AG04450 (cell line): ENCODE data around the gene TECRL. TPM values are rescaled to one million over a fixed set of nuclear protein-coding genes. Genes with fewer than 3 reads are reported as not detected.

ENCODE experiments used
- CTCF ChIA-PET: fragments of 300-600, 350-600 bp; formaldehyde crosslinking; extraction: SDS; loops from one replicate; lab custom pipeline; 2022; ENCODE audit warnings: antibody characterized with exemption, inconsistent platforms; lab: Charles Lee
- POLR2A ChIA-PET: fragments of 350-600 bp; formaldehyde crosslinking; extraction: SDS; loops from one replicate; lab custom pipeline; 2021; ENCODE audit warnings: antibody characterized with exemption, inconsistent platforms; lab: Yijun Ruan, JAX
- DNase-seq: peaks from one replicate; pipeline ENCODE4 v3.0.0-alpha.2; 2011; ENCODE audit warnings: low read depth, low spot score
- H3K27ac ChIP-seq: one replicate; pipeline ENCODE4 v1.5.1; 2012; ENCODE audit warnings: low read depth, low read length, control low read depth
- H3K27me3 ChIP-seq: one replicate; pipeline ENCODE4 v1.6.0; 2012; ENCODE audit warnings: low read length; ENCODE audit not compliant: control insufficient read depth, insufficient read depth
- H3K4me3 ChIP-seq: 2 replicates; pipeline ENCODE4 v1.5.1; 2011; ENCODE audit warnings: mild to moderate bottlenecking, low read depth, low read length, control low read depth
- H3K9me3 ChIP-seq: 2 replicates; pipeline ENCODE4 v1.5.1; 2012; ENCODE audit warnings: low read length; ENCODE audit not compliant: control insufficient read depth, insufficient read depth
- polyA plus RNA-seq: library from polyadenylated mRNA; depleted of rRNA; stranded (reverse); fragments of >200 nt; gene quantifications from 2 replicates; pipeline ENCODE4 v1.2.3, GENCODE V29; 2011
- TF ChIP-seq, protein P1 (sequence below): IDR thresholded peaks from 2 replicates; pipeline ENCODE4 v1.5.1; 2011; ENCODE audit warnings: low read depth, low read length, control low read depth, inconsistent platforms

TECRL gene
- polyA plus RNA-seq, 1 experiment, result not detected

DNA sequence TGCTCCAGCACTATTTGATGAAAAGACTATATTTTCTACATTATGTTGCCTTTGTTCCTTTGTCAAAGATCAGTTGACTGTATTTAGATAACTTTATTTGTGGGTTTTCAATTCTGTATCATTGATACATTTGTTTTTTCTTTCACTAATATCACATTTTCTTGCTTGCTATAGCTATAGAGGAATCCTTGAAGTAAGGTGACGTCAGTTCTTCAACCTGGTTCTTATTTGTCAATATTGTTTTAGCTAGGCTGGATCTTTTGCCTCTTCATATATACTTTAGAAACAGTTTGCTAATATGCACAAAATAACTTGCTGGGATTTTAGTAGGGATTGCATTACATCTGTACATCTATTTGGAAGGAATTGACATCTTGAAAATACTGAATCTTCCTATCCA lies 21.0 kb downstream of the TECRL start:
- peaks cover 16% of the 10 kb centered on the region for H3K9me3 ChIP-seq
- TF ChIP-seq, protein P1, sequence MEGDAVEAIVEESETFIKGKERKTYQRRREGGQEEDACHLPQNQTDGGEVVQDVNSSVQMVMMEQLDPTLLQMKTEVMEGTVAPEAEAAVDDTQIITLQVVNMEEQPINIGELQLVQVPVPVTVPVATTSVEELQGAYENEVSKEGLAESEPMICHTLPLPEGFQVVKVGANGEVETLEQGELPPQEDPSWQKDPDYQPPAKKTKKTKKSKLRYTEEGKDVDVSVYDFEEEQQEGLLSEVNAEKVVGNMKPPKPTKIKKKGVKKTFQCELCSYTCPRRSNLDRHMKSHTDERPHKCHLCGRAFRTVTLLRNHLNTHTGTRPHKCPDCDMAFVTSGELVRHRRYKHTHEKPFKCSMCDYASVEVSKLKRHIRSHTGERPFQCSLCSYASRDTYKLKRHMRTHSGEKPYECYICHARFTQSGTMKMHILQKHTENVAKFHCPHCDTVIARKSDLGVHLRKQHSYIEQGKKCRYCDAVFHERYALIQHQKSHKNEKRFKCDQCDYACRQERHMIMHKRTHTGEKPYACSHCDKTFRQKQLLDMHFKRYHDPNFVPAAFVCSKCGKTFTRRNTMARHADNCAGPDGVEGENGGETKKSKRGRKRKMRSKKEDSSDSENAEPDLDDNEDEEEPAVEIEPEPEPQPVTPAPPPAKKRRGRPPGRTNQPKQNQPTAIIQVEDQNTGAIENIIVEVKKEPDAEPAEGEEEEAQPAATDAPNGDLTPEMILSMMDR, result no peak
- DNase-seq, result no peak
- ChIA-PET POLR2A (no interaction called here), CTCF (no interaction called here)
- H3K27me3 ChIP-seq, result no peaks in the 10 kb centered on the region
- no peak overlapping the region for H3K27ac ChIP-seq
- no peak overlapping the region for H3K4me3 ChIP-seq

DNA sequence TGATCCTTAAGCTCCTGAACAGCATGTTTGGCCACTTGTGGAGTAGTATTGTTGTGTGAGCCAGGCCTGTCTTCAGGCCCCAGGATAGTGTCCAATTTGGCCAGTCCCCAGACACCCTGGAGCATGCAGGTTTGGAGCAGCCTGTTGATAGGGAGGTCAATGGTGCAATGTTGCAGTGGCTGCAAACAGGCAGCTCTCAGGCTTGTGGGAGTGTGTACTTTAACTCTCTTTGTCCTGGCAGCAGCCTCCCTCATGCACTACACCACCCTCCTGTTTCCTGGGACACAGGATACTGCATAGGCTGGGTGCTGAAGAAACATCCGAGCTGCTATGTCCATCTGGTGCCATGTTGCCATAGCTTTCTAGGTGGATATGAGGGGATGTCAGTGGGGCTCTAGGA lies 24.0 kb downstream of the TECRL start:
- H3K27ac ChIP-seq, result no peak overlapping the region
- no peak overlapping the region for H3K4me3 ChIP-seq
- ChIA-PET CTCF (no interaction called here), POLR2A (no interaction called here)
- TF ChIP-seq, protein P1, result no peak
- H3K27me3 ChIP-seq, result no peaks in the 10 kb centered on the region
- peaks cover 16% of the 10 kb centered on the region for H3K9me3 ChIP-seq
- no peak for DNase-seq

DNA sequence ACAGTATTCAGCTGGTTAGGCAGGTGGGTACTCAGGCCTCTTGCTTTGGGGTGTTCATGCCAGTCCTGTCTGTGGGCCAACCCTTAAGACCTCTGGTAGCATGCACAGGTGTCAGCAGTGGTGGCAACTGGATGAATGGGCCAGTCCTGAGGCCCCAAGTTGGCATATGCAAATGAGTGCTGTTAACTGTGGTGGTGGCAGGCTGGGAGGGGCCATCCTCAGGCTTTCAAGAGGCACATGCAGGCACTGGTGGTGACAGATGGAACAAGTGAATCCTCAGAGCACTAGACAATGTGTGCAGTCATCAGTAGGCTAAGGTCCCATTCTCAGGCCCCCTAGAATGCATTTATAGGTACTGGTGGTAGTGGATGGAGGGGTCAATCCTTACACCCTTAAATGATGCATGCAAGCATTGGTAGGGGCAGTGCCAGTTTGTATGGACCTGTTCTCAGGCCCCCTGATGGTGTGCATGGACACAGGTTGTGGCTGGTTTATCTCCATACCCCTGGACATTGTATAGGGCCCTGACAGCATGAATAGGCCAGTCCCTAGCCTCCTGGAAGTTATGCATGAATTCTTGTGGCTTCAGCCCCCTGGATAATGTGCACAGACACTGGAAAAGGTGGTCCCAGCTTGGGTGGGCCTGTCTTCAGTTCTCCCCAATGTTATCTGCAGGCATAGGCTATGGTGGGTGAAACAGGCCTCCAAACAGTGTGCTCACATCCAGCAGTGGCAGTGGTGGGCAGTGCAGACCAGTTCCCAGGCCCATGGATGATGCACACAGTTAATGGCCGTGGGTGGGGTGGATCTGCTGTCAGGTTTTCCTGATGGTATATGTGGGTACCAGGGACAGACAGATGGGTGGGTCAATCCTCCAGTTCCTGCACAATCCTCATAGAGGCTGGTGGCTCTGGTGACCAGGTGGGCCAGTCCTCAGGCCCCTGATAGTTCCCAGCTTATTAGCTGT lies 24.7 kb downstream of the TECRL start:
- TF ChIP-seq, protein P1, result no peak
- CTCF ChIA-PET, result no interaction called here
- peaks cover 16% of the 10 kb centered on the region for H3K9me3 ChIP-seq
- DNase-seq, result no peak
- no peak overlapping the region for H3K4me3 ChIP-seq
- H3K27ac ChIP-seq, result no peak overlapping the region
- POLR2A ChIA-PET, result no interaction called here
- no peaks in the 10 kb centered on the region for H3K27me3 ChIP-seq

DNA sequence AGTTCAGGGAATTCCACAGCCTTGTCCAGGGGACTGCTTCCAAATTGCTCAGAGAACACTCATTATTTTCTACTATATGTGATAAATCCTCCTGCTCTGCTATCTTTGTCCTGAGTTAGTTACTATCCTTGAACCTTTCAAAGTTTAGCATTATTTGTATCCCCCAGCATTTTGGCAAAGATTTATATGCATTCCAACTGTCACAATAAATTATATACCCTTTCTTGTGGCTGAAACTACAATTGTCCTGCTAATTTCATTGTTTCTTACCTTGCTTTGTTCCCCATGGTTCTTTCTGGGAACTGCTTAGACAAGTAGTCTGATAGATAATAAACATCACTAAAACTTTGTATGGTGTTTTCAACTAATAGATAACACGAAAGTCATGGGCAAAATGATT lies 40.5 kb downstream of the TECRL start:
- DNase-seq, result no peak
- no peak overlapping the region for H3K4me3 ChIP-seq
- H3K27me3 ChIP-seq, result no peaks in the 10 kb centered on the region
- ChIA-PET POLR2A (no interaction called here), CTCF (no interaction called here)
- TF ChIP-seq, protein P1, result no peak
- no peaks in the 10 kb centered on the region for H3K9me3 ChIP-seq
- H3K27ac ChIP-seq, result no peak overlapping the region

DNA sequence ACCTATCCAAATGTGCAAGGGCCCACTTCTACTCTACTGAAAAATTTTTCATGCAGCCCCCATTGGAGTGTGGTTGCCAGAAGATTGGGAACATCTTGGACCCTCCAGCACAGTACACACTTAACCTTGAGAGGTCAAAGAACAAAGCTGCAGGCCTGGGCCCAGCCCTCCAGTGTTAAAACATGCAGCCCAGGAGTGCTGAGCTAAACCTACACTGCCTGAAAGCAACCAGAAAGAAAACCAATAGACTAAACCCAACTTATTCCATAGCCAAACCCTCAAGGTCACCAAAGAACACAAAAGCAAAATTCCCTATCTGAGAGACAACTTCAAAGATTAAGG lies 47.9 kb downstream of the TECRL start:
- TF ChIP-seq, protein P1, result no peak
- ChIA-PET CTCF (no interaction called here), POLR2A (no interaction called here)
- H3K27me3 ChIP-seq, result no peaks in the 10 kb centered on the region
- H3K4me3 ChIP-seq, result no peak overlapping the region
- H3K27ac ChIP-seq, result no peak overlapping the region
- DNase-seq, result no peak
- peaks cover 11% of the 10 kb centered on the region; the same call in 1 of the 2 replicates for H3K9me3 ChIP-seq
